Ishikawa (cell line): ENCODE results near the gene TRIOBP.
A peak's percentile ranks its signal among the peaks of the same experiment; 100 is the strongest.

Source experiments
- TEAD4 ChIP-seq: IDR thresholded peaks from 2 replicates; pipeline ENCODE4 v1.6.1; 2012
- ZBTB7A ChIP-seq: IDR thresholded peaks from 2 replicates; pipeline ENCODE4 v1.6.1; 2012; ENCODE audit warnings: low read depth

DNA sequence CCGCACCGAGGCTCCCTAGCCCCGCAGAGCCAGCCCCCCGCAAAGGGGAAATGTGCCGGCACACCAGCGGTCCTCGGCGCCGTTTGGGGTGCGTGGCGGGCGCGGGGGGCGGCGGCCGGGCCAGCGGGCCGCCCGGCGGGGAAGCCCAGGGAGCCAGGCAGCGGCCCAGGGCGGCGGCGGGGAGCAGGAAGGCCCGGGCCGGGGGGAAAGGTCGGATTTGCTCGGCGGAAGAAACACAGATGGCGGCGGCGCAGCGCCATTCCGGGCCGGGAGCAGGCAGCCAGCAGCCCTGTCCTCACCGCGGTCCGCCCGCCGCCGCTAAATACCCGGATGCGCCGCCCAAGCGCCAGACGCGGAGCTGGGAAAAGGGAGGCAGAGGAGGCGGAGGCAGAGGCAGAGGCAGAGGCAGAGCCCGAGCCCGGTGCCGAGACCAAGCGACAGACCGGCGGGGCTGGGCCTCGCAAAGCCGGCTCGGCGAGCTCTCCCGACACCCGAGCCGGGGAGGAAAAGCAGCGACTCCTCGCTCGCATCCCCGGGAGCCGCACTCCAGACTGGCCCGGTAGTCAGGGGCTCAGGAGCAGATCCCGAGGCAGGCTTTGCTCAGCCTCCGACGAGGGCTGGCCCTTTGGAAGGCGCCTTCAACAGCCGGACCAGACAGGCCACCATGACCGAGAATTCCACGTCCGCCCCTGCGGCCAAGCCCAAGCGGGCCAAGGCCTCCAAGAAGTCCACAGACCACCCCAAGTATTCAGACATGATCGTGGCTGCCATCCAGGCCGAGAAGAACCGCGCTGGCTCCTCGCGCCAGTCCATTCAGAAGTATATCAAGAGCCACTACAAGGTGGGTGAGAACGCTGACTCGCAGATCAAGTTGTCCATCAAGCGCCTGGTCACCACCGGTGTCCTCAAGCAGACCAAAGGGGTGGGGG is 108.3 kb downstream of the TRIOBP start:
- TF ChIP-seq TEAD4 (peak; percentile 46), ZBTB7A (no peak)
